Left lobe of liver (tissue), 2 donors: ENCODE measurements around the gene EXOG. TPM values are rescaled to one million over a fixed set of nuclear protein-coding genes. Genes with fewer than 3 reads are reported as not detected.

ENCODE experiments used
- ATAC-seq: fragments of 200-7000 bp; cut with Tn5 transposase; one replicate; pipeline ENCODE4 v1.9.1; 2020; ENCODE audit warnings: mild to moderate bottlenecking, moderate library complexity
- DNase-seq: peaks from one replicate; pipeline ENCODE4 v3.0.0-alpha.2; 2020; ENCODE audit warnings: low spot score
- total RNA-seq: library from RNA; stranded (reverse); gene quantifications from one replicate; pipeline ENCODE4 v1.2.1, GENCODE V29; 2021
- donor health status: DM: no; HTN: no; CAD: no; lungs with moderate emphysema.
- donor health status: DM: no; HTN: yes; CAD: no.

EXOG gene
- total RNA-seq, 1 donor from 2014 or later = 3.7 TPM

- ATAC-seq = peak; percentile 87
- DNase-seq = peak; percentile 73
These were observed 24.8 kb upstream of the EXOG start for GRCh38 chr3:38471260-38471857.

GRCh38 chr3:38472342-38472741 lies 23.8 kb upstream of the EXOG start:
- ATAC-seq = no peak
- no peak for DNase-seq

GRCh38 chr3:38473229-38473628 lies 22.9 kb upstream of the EXOG start:
- no peak for DNase-seq
- no peak for ATAC-seq

GRCh38 chr3:38474928-38475605 lies 21.1 kb upstream of the EXOG start:
- no peak for DNase-seq

GRCh38 chr3:38475716-38476115 lies 20.4 kb upstream of the EXOG start:
- ATAC-seq (no peak), DNase-seq (no peak)

More at GRCh38 chr3:38474928-38475605, 21.1 kb upstream of the EXOG start:
- no peak for ATAC-seq

GRCh38 chr3:38476157-38476756 lies 19.9 kb upstream of the EXOG start:
- no peak for ATAC-seq
- no peak for DNase-seq

GRCh38 chr3:38477057-38477820 lies 18.9 kb upstream of the EXOG start:
- DNase-seq (no peak), ATAC-seq (no peak)

- no peak for DNase-seq
- no peak for ATAC-seq
These were observed 18.2 kb upstream of the EXOG start for GRCh38 chr3:38477839-38478450.

- no peak for ATAC-seq
- no peak for DNase-seq
These were observed 17.2 kb upstream of the EXOG start for GRCh38 chr3:38478901-38479300.

GRCh38 chr3:38479431-38480092 lies 16.6 kb upstream of the EXOG start:
- peak; percentile 96 for ATAC-seq
- peak; percentile 68 for DNase-seq

- ATAC-seq = no peak
- no peak for DNase-seq
These were observed 16.1 kb upstream of the EXOG start for GRCh38 chr3:38480093-38480445.

- no peak for DNase-seq
- ATAC-seq = no peak
These were observed 15.2 kb upstream of the EXOG start for GRCh38 chr3:38480930-38481329.

- ATAC-seq = no peak
- no peak for DNase-seq
These were observed 13.2 kb upstream of the EXOG start for GRCh38 chr3:38482951-38483350.

GRCh38 chr3:38487323-38487722 lies 8.8 kb upstream of the EXOG start:
- ATAC-seq (no peak), DNase-seq (no peak)

- DNase-seq (no peak), ATAC-seq (no peak)
These were observed 7.2 kb upstream of the EXOG start for GRCh38 chr3:38488949-38489348.

- DNase-seq (no peak), ATAC-seq (peak; percentile 35)
These were observed 6.4 kb upstream of the EXOG start for GRCh38 chr3:38489766-38490165.

GRCh38 chr3:38490281-38491030 lies 5.7 kb upstream of the EXOG start:
- DNase-seq (no peak), ATAC-seq (no peak)

GRCh38 chr3:38491215-38491614 lies 4.9 kb upstream of the EXOG start:
- DNase-seq (no peak), ATAC-seq (no peak)

GRCh38 chr3:38493031-38493430 lies 3.1 kb upstream of the EXOG start:
- ATAC-seq (no peak), DNase-seq (no peak)

- ATAC-seq (no peak), DNase-seq (no peak)
These were observed 891 bp downstream of the EXOG start for GRCh38 chr3:38497031-38497430.
